Measurements from ENCODE around the gene GNG10.
"Not testable (repeated sequence)": the region's sequence is repeated elsewhere in the genome, so short reads cannot be mapped to it uniquely, and the experiment has no call there.

- not testable (repeated sequence) for TF ChIP-seq CTCF (IDR thresholded peaks at IDR 0.05; ENCODE audit: insufficient read depth, low read length, poor library complexity, severe bottlenecking); EZH2phosphoT487 (conservative IDR thresholded peaks at IDR 0.05; ENCODE audit: low read length)
Measured at GRCh38 chr9:111668601-111669000, 7.2 kb downstream of the GNG10 start.

Data from SU-DHL-6 (cell line).